HG03135 (cell line): ENCODE results near the gene MTA3.
"Not testable (repeated sequence)": the region's sequence is repeated elsewhere in the genome, so short reads cannot be mapped to it uniquely, and the experiment has no call there.

Source experiments
- ATAC-seq: cut with Tn5 transposase; IDR thresholded peaks from one replicate; pipeline ENCODE4 v1.9.1; 2021; ENCODE audit warnings: mild to moderate bottlenecking, moderate library complexity; ENCODE audit not compliant: unreplicated experiment

MTA3 gene

DNA sequence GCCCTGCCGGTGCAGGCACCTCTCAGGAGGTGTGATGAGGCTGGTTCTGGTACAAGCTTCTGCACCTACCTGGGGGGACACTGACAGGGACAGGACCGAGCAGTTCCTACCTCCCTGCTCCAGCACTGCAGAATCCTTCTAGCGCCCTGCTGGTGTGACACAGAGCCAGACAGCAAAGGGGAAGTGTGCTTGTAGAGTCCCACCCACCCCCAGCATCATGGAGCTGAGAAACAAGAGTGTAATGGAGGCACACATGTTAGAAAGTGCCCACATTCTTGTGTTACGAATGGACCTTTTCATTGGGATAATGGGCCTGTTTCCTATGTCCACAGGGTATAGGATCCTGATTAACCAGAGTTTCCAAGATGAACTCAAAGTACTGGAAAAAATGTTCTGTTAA lies 157.2 kb downstream of the MTA3 start:
- no peak for ATAC-seq

DNA sequence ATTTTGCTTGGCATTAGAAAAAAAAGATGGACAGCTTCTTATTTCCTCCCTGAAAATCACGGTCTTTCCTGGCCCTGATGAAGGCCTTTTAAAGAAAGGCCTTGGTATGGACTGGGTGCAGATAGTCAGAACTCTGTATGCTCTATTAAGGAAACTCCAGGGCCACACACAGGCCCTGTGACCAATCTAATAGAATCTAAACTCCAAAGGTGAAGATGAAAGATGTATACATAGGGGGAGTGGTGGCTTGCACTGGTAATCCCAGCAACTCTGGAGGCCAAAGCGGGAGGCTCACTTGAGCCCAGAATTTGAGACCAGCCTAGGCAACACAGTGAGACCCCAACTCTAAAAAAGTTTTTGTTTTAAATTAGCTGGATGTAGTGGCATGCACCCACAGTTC lies 158.2 kb downstream of the MTA3 start:
- no peak for ATAC-seq

DNA sequence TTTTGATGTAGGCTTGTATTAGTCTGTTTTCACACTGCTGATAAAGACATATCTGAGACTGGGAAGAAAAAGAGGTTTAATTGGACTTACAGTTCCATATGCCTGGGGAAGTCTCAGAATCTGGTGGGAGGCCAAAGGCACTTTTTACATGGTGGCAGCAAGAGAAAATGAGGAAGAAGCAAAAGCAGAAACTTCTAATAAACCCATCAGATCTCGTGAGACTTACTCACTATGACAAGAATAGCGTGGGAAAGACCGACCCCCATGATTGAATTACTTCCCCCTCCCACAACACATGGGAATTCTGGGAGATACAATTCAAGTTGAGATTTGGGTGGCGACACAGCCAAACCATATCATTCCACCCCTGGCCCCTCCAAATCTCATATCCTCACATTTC lies 162.9 kb downstream of the MTA3 start:
- ATAC-seq = not testable (repeated sequence)

DNA sequence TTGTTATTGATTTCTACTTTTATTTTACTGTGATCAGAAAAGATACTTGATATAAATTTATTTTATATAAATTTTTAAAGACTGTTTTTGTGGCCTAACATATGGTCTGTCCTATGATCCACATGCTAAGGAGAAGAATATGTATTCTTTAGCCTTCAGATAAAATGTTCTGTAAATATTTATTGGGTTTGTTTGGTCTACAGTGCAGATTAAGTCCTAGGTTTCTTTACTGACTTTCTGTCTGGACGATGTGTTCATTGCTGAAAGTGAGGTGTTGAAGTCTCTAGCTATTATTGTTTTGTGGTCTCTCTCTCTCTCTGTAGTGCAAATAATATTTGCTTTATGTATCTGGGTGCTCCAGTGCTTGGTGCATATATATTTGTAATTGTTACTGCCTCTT lies 165.4 kb downstream of the MTA3 start:
- no peak for ATAC-seq

DNA sequence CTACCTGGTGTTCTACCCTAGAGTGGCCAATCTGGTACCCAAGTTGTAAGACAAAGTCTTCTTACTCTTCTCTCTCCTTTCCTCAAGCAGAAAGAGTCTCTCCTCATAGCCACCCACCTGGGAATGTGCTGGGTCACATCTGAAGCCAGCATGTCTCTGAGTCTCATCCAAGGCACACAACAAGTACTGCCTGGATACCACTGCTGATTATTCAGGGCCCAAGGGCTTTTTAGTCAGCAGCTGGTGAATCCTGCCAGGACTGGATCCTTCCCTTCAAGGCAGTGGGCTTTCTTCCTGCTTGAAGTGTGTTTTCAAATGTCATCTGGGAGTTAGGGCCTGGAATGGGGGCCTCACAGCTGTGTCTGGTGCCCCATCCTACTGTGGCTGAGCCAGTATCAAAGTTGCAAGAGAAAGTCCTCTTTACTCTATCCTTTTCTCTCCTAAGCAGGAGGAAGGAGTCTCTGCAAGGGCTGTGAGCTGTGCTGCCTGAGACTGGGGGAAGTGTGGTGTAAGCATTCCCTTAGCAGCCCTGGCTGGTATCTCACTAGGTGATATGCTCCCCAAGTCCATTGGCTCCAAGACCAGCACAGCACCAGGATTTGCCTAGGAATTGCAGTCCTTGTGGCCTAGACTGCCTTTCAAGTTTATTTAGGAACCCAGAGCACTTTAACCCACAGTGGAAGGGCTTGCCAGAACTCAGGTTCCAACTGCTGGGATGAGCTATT lies 168.3 kb downstream of the MTA3 start:
- ATAC-seq = no peak

DNA sequence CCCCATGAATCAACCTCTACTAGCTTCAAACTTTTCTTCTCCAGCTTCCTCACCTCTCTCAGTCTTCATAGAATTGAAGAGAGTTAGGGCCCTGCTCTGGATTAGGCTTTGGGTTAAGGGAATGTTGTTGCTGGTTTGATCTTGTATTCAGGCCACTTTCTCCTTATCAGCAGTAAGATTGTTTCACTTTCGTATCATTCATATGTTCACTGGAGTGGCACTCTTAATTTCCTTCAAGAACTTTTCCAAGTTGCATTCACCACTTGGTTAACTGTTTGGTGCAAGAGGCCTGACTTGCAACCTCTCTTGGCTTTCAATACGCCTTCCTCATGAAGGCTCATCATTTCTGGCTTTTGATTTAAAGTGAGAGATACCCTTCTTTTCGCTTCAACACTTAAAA lies 172.7 kb downstream of the MTA3 start:
- no peak for ATAC-seq

DNA sequence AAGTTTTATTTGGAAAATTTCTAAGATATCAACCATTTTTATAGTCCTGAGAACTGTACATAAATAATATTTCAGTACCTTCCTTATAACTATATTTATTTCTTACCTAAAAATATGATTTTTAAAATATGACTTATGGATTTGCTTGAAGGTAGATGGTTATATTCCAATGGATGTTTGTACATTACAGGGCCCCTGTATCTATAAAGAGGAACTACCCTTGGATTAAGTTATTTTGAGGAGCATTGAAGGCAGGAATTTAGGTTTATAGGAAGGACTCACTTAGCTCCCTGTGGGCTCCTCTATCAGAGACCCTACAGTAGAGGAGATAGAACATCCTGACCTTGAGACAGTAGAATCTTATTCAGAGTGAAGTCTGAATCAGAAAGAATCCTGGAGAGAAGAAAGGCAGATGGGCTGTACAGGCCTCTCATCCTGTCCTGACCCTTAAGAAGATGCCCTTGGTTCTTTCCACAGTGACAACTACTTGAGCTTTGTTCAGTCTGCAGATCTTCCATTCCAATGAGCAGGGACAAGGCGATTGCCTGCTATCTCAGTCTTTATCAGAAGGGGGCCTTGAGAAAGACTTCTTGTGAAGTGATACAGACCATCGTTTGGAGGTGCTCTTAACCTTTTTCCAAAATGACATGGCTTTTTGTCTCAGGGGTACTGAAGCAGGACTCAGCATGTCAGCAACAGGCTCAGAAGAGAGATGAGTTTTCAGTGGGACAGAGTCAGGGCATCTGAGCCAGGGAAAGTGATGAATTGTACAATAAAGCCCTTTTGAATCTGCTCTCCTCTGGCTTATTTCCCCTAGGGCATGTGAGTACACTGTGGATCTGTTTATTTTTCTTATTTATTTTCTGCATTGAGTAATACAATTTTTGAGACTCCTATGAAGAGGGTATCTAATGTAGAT lies 174.6 kb downstream of the MTA3 start:
- ATAC-seq = no peak

DNA sequence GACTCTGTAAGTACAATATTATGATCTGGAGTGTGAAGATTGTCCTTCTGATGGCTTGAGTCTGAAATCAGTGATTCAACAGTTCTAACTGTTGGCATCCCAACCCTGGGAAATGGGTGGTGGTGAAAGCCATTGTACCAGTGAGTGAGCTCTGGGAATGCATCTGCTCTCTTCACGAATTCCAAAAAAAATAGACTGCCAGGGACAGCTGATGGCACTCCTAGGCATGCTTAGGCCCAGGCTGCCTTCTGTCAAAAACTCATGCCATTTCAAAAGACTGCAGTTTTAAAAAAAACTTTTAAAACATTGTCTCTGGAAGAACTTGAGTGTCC lies 175.2 kb downstream of the MTA3 start:
- ATAC-seq = no peak

DNA sequence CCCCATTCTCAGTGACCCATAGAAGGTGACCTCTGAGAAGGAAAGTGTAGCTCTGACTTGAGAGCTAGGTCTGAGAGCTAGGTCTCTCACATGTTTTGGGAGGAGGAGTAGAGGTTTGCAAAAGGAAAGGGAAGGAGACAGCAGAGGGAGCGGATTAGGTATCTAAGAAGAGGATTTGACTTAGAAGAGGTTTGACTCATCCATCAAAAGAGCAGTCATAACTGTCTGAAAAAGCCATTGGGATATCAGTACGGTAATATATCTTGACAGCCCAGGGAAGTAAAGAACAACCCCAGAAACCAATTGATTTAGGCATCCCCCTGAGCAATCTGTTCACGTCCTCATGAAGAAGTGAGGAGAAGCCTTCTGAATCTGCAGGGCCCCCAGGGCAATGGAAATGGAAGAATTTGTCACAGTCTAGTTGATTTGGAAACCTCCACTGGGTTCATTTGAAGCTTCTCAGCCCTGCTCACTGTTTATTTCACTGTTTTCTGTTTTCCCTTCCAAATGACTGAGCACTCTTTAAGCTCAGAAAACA lies 176.2 kb downstream of the MTA3 start:
- ATAC-seq = no peak

DNA sequence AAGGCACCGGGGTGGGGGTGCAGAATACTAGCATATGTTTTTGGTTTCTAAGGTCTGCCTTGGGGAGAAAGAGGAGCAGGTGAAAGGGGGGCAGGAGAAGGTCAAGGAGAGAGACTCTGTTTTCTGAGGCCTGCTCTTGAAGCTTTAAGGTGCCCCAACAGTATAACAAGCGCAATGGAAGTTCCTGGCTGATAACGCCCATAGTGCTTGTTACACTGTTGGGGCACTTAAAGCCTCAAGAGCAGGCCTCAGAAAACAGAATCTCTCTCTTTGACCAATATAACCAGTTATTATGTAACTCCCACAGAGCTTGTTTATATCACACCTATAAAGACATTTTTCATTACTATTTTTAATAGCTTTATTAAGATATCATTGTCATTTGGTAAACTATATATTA lies 179.0 kb downstream of the MTA3 start:
- ATAC-seq = no peak

DNA sequence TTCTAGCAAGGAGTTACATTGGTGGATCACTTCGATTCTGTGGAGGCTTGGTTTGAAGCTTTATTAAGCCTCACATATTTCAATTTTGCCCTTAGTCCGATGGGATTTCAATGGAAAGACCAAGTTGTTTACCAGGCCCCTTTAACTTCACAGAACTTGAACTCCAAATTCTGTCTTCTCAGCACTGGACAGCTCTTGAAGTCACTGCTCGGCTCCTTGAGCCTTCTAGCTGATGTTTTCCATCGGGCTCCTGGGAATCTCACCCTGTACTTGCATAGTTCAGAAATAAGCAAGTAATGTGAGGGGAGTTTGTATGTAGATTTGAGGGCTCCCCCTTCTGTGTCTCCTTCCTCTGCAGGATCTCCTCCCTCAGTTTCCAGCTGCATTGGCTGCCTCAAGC lies 180.4 kb downstream of the MTA3 start:
- no peak for ATAC-seq

DNA sequence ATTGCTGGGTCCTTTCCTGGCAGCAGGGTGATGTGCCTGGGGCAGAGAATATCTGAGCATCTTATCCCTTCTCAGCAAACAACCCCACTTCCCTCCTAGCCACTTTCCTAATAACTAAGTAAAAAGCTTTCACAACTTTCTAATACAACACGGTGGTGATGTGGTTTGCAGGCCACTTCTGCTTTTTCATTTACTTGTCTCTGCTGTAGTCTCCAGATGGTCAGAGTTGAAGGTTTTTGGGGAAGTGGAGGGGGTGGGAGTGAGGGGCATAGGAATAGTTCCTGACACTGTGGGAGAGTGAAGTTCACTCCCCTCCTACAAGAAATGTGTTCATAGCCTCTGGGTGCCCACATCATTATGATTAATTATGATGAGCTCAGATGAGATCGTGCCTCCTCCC lies 183.9 kb downstream of the MTA3 start:
- ATAC-seq = peak; percentile 55

DNA sequence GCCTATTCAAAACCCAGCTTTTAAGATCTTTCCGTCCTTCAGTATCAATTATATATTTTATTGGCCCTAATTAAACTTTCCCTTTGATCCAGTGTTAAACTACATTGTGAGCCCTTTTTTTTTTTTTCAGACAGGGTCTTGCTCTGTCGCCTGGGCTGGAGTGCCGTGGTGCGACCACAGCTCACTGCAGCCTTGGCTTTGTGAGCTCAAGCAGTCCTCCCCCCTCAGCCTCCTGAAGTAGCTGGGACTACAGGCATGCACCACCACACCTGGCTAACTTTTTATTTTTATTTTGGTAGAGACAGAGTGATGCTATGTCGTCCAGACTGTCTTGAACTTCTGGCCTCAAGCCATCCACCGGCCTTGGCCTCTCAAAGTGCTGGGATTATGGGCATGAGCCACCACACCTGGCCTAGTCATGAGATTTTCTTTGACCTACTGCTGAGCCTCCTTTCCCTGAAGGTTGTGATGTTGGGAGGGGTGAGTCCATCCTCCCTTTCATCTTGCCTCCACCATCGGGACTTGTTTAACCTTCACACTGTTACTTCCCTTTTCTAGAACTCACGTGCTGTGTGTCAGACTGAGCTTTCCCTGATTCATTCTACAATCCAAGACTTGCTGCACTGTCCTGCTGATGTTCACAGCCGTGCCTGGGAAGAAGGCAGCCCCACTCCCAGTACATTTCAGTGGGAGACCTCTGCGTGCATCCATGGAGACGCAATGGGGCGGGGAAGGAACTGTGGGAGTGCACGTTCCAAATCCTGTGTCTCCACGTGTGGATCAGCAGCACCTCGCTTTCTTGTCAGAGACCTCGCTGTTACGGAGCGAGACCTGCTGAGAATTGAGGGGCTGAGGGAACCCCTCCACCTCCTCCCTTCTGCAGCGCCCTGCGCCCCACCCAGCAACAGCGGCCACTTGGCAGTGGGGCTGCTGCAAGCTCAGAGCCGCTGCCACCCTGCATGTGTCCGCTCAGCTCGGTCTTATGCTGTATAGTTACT lies 184.7 kb downstream of the MTA3 start:
- no peak for ATAC-seq

DNA sequence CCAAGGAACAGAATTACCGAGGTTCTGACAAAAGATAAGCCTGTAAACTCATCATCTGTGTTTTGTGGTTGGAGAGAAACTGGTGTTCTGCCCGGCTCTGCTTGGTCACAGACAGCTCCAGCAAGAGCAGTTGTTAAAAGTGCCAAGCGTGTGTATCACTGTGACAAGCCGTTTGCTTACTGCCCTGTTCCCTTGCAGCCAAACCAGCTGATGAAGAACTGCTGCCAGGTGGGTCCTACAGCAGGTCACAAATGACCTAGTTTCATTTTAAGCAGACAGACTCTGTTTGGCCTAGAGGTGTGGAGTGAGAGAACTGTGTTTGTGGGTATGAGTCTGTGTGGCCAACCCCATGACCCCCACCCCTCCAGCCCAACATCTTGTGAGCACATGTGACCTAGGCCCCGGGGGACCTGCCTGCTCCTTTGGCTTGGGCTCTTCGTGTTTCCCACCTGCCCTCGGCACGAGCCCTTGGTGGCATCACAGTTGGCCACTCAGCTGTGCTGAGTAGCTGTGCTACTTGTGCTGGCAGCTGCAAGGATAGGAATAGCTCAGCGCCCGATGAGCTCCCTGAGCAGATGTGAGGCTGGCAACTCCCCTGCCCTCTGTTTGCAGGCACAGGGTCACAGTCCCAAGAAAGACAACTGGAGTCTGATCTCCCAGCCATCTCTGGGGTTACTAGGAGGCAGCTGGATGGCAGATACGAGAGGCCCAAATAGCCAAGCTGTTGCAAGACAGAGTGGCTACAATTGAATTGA lies 185.8 kb downstream of the MTA3 start:
- ATAC-seq = peak; percentile 63

DNA sequence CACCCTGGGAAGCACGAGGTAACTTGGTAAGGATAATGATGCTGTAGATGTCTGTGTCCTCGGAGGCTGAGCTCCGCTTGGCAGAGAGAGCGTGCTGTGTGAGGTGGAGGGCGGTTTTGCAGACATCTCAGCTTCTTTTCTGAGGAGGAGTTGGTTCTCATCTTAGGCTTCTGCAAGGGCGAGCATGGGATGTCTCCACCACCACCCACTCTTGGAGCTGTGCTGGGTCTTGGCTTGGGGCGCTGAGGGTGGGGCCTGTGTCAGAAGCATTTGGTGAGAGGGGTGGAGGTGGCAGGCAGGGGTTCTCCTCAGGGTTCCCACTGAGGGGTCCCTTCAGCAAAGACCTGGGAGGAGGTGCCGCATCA lies 186.3 kb downstream of the MTA3 start:
- ATAC-seq = no peak

DNA sequence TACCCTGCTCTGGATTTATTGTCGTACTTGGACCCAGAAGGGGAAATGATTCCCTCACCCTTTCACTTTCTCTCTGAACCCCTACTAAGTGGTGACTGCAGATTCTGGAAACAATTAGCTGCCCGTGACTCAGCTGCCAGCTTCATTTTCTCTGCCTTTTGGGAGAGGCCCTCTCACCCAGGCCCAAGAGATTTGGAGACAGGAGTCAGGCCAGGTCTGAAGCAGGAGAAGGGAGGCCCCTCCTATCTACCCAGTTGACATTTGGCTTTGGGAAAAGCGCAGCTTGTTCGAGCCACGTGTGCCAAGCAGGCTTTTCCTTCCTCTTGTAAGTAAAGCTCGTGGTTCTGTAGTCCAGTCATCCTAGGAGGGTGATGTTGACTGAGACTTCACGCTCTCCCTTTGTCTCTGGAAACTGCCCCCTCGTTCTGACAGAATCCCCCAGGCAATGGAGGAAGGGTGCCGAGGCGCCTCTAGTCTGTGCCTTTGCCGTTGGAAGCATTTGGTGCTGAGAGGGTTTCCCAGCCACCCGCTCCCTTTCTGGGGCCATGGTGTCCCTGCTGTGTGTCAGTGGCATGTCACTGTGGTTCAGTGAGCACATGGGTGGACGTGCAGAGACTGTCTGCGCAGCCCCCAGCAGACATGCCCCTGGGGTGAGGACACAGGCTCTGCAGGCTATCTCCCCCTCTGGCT lies 186.9 kb downstream of the MTA3 start:
- ATAC-seq = no peak

DNA sequence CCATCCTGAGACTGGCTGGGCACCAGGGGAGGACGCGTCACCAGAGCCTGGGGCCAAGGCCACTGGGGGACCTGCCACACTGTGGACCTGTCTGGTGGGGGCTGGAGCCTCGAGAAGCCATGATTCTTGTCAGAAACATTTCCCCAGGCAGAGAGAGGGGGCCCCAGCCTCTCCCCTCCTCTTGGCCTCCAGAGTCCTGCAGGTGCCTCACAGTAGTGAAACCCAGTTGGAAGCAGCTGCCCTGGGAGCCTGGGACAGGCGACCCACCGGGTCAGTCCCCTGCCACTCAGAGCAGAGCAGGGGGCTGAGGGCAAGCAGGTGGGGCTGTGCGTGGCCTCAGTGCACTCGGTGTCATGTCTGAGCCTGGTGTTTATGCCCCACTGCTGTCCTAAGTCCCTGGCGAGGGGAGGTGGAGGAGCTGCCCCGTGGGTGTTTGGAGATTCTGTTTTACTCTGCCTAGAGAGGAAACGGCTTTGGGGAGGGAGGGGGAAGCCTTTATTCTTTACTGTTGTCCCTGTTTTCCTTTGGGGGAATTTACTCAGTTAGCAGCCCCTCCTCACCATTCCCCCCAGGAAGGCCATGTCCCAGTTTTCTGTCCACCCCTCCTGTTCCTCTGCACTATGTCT lies 187.8 kb downstream of the MTA3 start:
- ATAC-seq = no peak

DNA sequence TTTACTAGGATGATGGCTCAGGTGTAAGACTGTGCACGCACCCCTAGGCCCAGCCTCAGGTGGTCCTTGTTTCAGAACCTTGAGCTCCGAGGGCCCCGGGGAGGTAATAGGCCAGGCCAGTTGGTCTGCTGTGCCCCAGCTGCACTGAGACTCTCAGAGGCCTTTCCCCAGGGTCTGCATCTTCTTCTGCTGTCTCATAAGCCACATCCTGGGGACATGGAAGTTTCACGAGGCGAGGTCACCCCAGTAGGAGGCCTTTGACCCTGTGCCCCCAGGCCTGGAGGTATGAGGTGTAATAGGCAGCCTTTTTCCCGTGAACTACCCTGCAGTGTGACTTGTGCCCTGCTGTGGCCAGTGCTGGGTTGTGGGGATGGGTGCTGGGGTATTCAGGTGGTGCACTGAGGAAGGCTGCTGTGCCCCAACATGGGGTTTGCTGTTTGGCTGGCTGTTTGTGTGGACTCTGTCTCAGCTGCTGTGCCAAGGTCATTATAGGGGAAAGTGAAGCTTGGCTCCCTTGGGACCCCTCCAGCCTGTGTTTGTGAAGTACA lies 188.6 kb downstream of the MTA3 start:
- no peak for ATAC-seq
